HG02981 (cell line): Measurements from ENCODE around the gene AK2.
"Not testable (repeated sequence)": the region's sequence is repeated elsewhere in the genome, so short reads cannot be mapped to it uniquely, and the experiment has no call there.

Source experiments
- ATAC-seq: cut with Tn5 transposase; IDR thresholded peaks from one replicate; pipeline ENCODE4 v1.9.1; 2021; ENCODE audit warnings: mild to moderate bottlenecking, moderate library complexity; ENCODE audit not compliant: unreplicated experiment

Gene AK2

DNA sequence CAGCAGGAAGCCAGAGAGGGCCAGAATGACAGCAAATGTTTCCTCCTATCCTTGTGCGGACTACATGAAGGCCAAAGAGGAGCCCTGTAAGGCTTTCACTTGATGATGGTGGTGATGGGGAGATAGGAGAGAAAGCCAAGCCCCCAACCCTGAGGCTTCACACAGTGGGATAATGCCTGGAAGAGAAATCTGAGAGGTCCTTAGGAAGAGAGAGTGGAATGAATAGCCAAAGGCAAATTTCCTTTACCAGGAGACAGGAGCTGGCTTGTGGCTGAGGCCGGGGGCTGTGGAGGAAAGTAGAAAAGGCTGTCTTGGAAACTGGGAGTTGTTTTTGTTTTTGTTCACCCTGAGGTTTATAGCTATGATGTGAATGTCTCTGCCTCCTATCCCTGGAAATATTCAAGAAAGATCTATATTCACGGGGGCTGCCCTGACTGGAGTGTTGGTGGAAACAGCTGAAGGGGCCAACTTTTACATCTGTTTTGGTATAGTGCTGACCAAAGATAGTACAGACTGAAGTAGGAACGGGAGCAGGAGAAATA is 59.1 kb downstream of the AK2 start:
- no peak for ATAC-seq

GRCh38 chr1:32975055-32975454 is 61.6 kb downstream of the AK2 start:
- not testable (repeated sequence) for ATAC-seq

- not testable (repeated sequence) for ATAC-seq
Measured at GRCh38 chr1:32973458-32973857, 63.2 kb downstream of the AK2 start.

GRCh38 chr1:32972814-32973428 is 63.8 kb downstream of the AK2 start:
- ATAC-seq = no peak

DNA sequence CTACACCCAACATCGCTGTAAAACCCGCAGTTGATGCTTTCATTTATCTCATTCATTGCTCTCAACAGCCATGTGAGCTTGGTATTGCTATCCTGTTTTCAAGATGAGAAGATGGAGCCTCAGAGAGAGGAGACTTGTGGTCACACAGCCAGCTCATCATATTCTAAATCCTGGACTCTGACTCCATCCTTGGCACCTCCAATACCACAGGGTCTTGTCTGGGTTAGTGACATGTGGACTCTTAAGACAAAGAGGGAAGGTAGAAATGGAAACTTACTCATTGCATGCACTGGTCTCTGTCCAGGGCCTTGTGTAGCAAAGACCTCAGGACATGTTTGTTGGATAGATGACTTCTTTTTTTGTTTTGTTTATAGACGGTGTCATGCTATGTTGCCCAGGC is 65.1 kb downstream of the AK2 start:
- no peak for ATAC-seq

DNA sequence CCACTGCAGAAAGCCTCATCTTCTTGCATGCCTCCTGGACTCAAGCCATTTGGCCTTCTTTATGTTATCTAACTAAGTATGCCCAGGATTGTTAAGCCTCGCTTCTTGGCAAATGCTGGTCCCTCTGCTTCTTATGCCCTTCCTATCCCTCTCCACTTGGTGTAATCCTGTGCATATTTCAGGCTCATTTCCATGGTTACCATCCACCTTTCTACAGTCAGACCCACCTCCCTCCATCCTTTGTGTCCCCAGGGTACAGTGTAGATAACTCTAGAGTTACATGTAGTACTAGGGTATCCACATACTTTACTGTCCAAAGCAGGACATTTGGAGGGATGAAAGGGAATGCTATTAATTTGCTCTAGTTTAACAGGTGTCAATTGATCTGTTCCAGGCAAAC is 65.5 kb downstream of the AK2 start:
- ATAC-seq = no peak

DNA sequence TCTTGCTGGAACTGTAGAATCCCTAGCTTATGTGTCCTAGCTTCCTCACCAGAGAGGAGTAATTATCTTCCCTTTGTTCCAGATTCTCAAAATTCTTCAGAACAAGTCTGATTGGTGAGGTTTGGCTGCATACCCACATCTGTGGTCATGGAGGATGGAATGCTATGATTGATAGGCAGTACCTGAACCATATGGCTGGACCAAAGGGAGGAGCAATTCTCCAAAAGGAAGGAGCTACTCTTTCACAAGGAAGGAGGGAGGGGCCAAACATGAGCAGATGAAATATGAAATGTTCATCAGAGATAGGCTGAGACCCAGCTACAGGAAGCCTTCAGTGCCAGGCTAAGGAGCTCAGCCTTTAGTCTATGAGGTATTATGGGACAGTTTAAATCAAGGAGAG is 67.1 kb downstream of the AK2 start:
- ATAC-seq = no peak

- no peak for ATAC-seq
Measured at GRCh38 chr1:32967888-32968568, 68.7 kb downstream of the AK2 start.

DNA sequence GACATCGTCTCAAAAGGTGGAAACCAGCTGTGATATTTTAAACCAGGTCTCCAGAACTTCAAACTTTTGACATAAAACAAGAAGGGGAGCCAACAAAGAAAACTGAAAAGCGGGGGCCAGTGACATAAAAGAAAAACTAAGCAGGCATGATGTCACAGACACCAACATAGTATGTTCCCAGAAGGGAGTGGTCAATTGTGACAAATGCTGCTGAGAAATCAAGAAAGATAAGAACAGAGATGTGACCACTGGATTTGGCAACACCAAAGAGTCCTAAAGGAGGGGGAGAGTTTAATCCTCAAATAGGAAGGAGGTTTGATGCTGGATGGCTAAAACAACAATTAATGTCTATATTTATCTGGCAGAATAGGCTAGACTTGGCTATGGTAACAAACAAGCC is 69.8 kb downstream of the AK2 start:
- ATAC-seq = no peak

DNA sequence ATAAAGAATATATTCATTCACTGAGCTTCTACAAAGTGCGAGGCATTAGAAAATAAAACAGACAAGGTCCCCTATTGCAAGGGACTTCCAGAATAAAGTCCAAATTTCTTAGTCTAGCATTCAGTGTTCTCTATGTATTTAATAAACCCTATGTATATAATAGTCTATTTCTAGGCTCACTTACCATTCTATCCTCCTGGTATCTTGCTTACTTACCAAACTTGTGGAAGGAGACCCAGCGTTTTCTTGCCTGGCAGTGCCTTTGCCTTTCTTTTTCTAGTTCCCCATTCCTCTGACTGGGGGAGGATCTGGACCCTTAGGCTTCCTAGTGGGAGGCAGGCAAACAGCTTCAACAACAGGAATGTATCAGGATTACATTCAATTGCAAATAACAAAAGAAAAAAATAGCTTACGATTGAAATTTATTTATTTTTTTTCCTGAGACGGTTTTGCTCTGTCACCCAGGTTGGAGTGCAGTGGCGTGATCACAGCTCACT is 71.4 kb downstream of the AK2 start:
- ATAC-seq = no peak

- ATAC-seq = peak; percentile 83
Measured at GRCh38 chr1:32964461-32965250, 72.0 kb downstream of the AK2 start, which contains the start of gene RNF19B. Gene RNF19B, minus strand, starts transcription at chr1:32964809. Its CDS starts 124 bp downstream, at chr1:32964685.

GRCh38 chr1:32963746-32964460 is 72.8 kb downstream of the AK2 start:
- peak; percentile 21 for ATAC-seq

DNA sequence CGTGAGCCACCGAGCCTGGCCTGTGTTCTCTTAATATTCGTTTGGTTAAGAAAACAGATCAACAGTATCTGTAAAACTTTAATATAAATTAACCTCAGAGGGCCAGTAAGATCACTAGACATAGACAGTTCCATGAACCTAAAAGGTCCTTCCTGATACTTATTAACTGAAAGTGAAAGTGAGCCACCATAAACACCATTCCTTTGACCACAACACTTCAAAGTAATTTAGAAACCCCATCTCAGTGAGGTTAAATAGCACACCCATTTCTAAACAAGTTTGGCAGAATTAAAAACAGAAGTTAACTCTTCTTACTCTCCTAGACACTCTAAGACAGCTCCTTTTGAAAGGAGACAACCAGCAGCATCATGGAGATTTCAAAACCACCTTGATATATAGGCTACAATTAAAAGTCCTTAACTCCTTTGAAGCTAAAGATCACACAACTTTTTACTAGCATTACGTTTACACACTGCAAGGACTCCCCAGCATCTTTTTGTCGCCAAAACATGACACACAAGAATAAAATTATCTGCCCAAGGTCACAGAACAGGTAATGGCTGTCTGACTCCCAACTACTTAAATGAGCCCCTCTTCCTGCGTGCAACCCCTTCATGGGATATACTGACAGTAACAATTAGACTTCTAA is 74.3 kb downstream of the AK2 start:
- peak; percentile 26 for ATAC-seq

DNA sequence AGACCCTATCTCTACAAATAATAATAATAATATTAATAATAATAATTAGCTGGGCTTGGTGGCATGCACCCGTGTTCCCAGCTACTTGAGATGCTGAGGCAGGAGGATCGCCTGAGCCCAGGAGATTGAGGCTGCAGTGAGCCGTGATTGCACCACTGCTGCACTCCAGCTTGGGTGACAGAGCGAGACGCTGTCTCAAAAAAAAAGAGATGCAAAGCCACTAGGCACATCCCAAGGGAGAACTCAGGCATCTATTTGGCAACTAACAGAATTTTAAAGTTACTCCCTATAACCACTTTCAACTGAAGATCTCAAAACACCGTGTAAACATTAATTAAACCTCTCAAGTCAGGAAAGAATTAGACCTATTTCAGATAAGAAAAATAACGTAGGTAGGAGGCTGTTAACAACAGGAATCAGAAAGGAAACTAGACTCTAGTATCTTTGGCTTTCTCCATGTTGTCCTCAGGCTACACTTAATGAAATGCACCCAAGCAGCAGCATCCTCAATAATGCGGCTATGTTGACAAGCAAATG is 75.8 kb downstream of the AK2 start:
- no peak for ATAC-seq

- ATAC-seq = no peak
Measured at GRCh38 chr1:32960342-32960741, 76.3 kb downstream of the AK2 start.

DNA sequence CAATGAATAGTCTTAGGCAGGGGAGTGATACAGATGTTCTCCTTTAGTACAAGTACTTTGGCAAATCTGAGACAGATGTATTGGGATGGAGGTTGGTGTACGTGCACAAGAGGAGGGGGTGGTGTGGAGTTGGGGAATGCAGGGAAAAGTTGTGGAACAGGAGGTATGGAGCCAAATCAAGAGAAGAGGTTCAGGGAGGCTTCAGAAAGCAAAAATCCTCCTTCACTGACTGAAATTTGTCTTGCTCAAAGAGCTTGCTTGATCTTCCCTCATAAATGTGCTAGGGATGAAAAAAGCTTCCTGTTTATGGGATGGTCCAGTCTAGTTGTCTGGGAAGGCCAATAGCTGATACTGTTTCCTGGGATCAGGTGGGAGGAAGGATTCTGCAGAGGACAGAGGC is 77.9 kb downstream of the AK2 start:
- no peak for ATAC-seq
